Activated T-cell treated with anti-CD3 and anti-CD28 coated beads, Interleukin-2, amount 50 U/mL, for 72 hours (primary cell): Measurements from ENCODE around the gene RNF214. TPM values are rescaled to one million over a fixed set of nuclear protein-coding genes. Genes with fewer than 3 reads are reported as not detected.
"Not testable (repeated sequence)": the region's sequence is repeated elsewhere in the genome, so short reads cannot be mapped to it uniquely, and the experiment has no call there.

Experiments
- ATAC-seq, 2 donors: fragments of 150-1000 bp; cut with Tn5 transposase; replicated peaks in 1 of 2; 2 replicates each; pipeline ENCODE4 v1.10.0; 2021; ENCODE audit warnings: moderate library complexity in 2 of 2, mild to moderate bottlenecking in 1 of 2
- DNase-seq, 2 donors: peaks; one replicate each; pipeline ENCODE4 v3.0.0; 2021 to 2022; ENCODE audit warnings: mixed read lengths in 1 of 2
- H3K27ac Mint-ChIP-seq: one replicate; pipeline ENCODE4 v1.8.0; 2022; ENCODE audit warnings: mild to moderate bottlenecking, moderate library complexity, mixed read lengths
- H3K27me3 Mint-ChIP-seq: one replicate; pipeline ENCODE4 v1.8.0; 2022; ENCODE audit warnings: low read depth, mixed read lengths
- H3K36me3 Mint-ChIP-seq, 2 donors: one replicate each; pipeline ENCODE4 v1.8.0; 2022; ENCODE audit warnings: mixed read lengths in 2 of 2, mild to moderate bottlenecking in 1 of 2; ENCODE audit not compliant: insufficient read depth in 2 of 2
- H3K4me1 Mint-ChIP-seq: one replicate; pipeline ENCODE4 v1.8.0; 2022; ENCODE audit warnings: low read depth, mixed read lengths
- H3K4me3 Mint-ChIP-seq, 2 donors: one replicate each; pipeline ENCODE4 v1.8.0; 2022; ENCODE audit warnings: mild to moderate bottlenecking in 2 of 2, mixed read lengths in 2 of 2, moderate library complexity in 2 of 2
- H3K9me3 Mint-ChIP-seq, 2 donors: one replicate each; pipeline ENCODE4 v1.8.0; 2022; ENCODE audit warnings: mixed read lengths in 2 of 2
- total RNA-seq, 2 donors: library from RNA; stranded (reverse); gene quantifications; one replicate each; pipeline ENCODE4 v1.2.3, GENCODE V29; 2022

RNF214 gene
- total RNA-seq, 2 donors from 2014 or later, result 30.7 to 33.5 TPM

DNA sequence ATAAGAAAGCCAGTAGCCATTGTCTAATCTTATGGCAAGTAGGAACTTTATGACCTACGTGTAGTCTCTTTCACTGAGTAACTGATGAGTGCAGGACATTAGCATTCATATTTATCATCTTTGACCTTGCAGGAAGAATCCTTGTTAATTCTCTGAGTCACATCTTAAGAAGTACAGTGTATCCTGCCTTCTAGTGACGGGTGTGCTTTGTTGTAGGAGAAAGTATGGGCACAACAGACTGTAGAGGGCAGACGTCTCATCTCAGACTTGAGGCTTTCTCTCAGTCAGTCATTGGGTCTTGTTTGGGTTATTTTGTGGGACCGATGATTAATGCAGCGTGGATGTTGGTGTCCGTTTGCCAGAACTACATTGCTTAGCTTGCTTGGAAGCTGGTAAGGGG lies 6.8 kb downstream of the RNF214 start:
- Mint-ChIP-seq H3K27me3 (no peaks in the 10 kb centered on the region), H3K4me1 (peaks cover 2% of the 10 kb centered on the region), H3K27ac (no peak overlapping the region), H3K9me3 (no peaks in the 10 kb centered on the region), H3K36me3 (peaks cover 1 to 7% of the 10 kb centered on the region in 2 donors), H3K4me3 (no peak overlapping the region)
- ATAC-seq (no peak), DNase-seq (no peak)

DNA sequence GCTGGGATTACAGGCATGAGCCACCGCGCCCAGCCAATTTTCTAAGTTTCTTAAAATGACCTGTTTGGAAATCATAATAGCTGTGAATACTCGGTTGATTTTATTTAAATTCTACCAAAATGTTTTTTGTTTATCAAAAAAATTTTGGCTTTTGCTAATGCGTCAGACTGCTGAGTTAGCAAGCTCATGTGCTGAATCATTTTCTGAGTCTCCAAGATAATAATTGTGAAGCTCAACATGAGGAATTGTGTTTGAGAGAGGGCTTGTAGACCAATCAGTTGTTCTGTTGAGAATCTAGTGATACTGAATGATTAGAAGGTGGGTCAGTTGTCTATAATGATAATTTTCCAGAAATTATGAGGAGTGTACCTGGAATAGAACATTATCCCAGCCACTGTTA lies 15.9 kb downstream of the RNF214 start:
- no peak overlapping the region for H3K27ac Mint-ChIP-seq
- H3K27me3 Mint-ChIP-seq, result no peaks in the 10 kb centered on the region
- H3K4me1 Mint-ChIP-seq, result no peaks in the 10 kb centered on the region
- no peaks in the 10 kb centered on the region for H3K9me3 Mint-ChIP-seq
- no peak for ATAC-seq
- H3K4me3 Mint-ChIP-seq, result no peak overlapping the region
- no peak for DNase-seq
- H3K36me3 Mint-ChIP-seq, result peaks cover 2 to 17% of the 10 kb centered on the region in 2 donors

DNA sequence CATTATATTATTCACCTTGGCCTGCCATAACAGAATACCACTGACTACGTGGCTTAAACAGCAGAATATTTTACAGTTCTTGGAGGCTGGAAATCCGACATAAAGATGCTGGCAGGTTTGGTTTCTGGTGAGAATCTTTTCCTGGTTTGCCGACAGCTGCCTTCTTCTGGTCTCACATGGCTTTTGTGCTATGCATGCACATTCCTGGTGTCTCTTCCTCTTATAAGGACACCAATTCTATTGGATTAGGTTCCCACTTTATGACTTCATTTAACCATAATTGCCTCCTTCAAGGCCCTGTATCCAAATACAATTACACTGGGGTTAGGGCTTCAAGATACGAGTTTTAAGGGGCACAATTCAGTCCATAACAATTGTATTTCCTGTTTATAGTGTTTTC lies 17.1 kb downstream of the RNF214 start:
- Mint-ChIP-seq H3K4me1 (no peaks in the 10 kb centered on the region), H3K27ac (no peak overlapping the region), H3K4me3 (no peak overlapping the region), H3K9me3 (no peaks in the 10 kb centered on the region), H3K36me3 (peaks cover 0 to 17% of the 10 kb centered on the region in 2 donors), H3K27me3 (no peaks in the 10 kb centered on the region)
- DNase-seq (no peak), ATAC-seq (no peak)

DNA sequence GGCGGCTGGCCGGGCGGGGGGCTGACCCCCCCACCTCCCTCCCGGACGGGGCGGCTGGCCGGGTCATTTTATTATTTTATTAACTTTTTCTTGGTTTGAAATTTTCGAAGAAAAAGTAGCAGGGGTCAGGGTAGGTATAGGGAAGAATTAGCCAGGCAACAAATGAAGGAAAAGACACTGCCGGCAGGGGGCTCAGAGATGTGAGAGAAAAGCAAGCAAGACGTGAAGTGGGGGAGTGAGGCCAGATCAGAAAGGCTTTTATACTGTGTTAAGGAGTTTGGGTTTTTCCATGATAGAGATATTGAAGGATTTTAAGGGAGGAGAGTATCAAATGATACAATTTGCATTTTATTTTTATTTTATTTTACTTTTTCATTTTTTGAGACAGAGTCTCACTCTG lies 19.0 kb downstream of the RNF214 start:
- peaks cover 3% of the 10 kb centered on the region for H3K4me1 Mint-ChIP-seq
- H3K4me3 Mint-ChIP-seq, result no peak overlapping the region
- H3K27me3 Mint-ChIP-seq, result no peaks in the 10 kb centered on the region
- ATAC-seq, result no peak
- DNase-seq, result no peak
- no peaks in the 10 kb centered on the region for H3K9me3 Mint-ChIP-seq
- H3K27ac Mint-ChIP-seq, result no peak overlapping the region
- peaks cover 0 to 9% of the 10 kb centered on the region in 2 donors for H3K36me3 Mint-ChIP-seq

DNA sequence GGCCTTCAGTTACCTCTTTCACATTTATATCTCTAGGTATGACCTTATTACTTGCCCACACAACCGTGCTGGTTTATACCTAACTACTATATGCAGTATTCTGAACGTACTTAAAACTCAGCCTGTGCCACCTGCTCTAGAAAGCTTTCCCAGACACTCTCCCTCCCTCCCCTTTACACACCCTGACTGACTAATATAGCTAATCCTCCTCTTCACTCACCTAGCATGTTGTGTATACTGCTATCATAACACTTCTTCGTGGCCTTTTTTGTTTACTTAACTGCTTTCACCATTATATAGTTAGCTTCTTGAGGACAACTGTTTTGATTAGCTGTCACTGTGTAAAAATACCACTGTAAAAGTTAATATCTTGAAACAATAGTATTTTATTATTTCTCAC lies 23.5 kb downstream of the RNF214 start:
- Mint-ChIP-seq H3K27ac (peak overlapping the region; percentile 23), H3K27me3 (no peaks in the 10 kb centered on the region), H3K36me3 (peaks cover 0 to 7% of the 10 kb centered on the region in 2 donors), H3K4me3 (no peak overlapping the region), H3K4me1 (peaks cover 5% of the 10 kb centered on the region), H3K9me3 (no peaks in the 10 kb centered on the region)
- DNase-seq (no peak), ATAC-seq (no peak)

DNA sequence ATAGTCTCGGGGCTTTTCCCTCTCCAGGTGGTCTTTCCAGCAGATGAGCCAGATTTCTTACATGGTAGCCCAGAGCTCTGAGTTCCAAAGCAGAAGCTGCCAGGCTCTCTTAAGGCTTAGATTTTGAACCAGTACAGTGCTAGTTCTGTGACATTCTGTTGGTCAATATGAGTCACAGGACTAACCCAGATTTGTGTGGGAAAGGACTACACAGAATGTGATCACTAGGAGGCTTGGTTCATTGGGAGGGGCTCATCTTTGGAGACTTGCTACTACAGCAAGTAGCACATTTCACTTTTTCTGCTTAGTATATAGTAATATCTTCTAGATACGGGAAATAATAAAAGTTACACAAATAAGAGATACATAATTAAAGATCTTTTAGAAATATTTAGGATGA lies 24.1 kb downstream of the RNF214 start:
- ATAC-seq, result peak in 1 of 2 donors; percentile 39
- DNase-seq, result no peak
- Mint-ChIP-seq H3K4me1 (peaks cover 5% of the 10 kb centered on the region), H3K9me3 (no peaks in the 10 kb centered on the region), H3K36me3 (peaks cover 0 to 6% of the 10 kb centered on the region in 2 donors), H3K4me3 (no peak overlapping the region), H3K27me3 (no peaks in the 10 kb centered on the region), H3K27ac (no peak overlapping the region)

DNA sequence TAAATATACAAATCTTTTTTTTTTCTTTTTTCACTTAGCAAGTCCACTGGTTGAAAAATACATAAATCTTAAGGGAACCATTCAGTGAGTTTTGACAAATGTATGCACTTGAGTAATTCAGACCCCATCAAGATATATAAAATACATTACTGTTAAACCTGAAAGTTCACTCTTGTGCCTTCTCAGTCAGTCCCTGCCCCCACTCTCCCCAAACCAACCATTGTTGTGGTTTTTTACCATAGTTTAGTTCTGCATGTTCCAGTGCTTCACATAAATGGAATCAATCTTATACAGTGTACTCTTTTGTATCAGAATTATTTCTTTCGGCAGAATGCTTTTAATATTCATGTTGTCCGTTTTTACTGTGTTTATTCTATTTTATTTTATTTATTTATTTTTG lies 26.1 kb downstream of the RNF214 start:
- Mint-ChIP-seq H3K27me3 (no peaks in the 10 kb centered on the region), H3K27ac (no peak overlapping the region), H3K4me3 (no peak overlapping the region), H3K4me1 (peaks cover 5% of the 10 kb centered on the region), H3K9me3 (no peaks in the 10 kb centered on the region), H3K36me3 (peaks cover 0 to 10% of the 10 kb centered on the region in 2 donors)
- ATAC-seq, result no peak
- DNase-seq, result no peak

DNA sequence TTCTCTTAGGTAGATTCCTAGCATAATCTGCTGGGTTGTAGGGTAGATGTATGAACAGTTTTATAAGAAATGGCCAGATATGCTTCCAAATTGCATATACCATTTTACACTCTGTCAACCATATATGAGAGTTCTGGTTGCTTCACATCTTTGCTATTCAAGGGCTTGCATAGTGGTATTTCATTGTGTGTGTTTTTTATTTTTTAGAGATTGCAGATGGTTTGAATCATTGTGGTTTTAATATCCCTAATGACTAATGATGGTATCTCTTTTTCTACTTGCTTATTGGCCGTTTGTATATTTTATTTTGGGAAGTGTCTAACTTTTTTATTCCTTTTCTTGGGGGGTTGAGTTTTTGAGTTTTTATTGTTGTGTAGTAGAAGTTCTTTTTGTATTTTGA lies 26.9 kb downstream of the RNF214 start:
- Mint-ChIP-seq H3K9me3 (no peaks in the 10 kb centered on the region), H3K4me1 (peaks cover 5% of the 10 kb centered on the region), H3K27me3 (no peaks in the 10 kb centered on the region), H3K27ac (no peak overlapping the region), H3K36me3 (peaks cover 0 to 8% of the 10 kb centered on the region in 2 donors), H3K4me3 (no peak overlapping the region)
- DNase-seq (no peak), ATAC-seq (no peak)

DNA sequence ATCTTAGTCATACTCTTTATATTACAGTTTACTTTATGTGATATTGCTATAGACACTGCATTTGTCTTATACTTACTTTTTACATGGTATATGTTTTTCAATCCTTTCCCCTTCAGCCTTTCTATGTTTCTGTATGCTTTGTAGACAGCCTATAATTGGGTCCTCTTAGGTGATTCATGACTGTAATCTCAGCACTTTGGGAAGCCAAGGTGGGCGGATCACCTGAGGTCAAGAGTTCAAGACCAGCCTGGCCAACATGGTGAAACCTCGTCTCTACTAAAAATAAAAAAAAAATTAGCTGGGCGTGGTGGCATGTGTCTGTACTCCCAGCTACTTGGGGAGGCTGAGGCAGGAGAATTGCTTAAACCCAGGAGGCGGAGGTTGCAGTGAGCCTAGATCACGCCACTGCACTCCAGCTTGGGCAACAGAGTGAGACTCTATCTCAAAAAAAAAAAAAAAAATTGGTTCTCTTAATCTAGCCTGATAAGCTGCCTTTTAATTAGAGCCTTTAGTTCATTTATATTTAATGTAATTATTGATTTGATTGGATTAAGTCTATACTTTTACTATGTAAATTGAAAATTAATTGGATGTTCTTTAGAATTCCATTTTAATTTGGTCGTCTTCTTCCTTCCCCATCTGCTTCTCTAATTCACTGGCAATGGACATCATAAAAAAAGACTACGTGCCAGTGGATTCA lies 32.3 kb downstream of the RNF214 start:
- DNase-seq, H3K4me1 Mint-ChIP-seq, H3K36me3 Mint-ChIP-seq, H3K9me3 Mint-ChIP-seq, H3K27ac Mint-ChIP-seq, ATAC-seq, H3K4me3 Mint-ChIP-seq, H3K27me3 Mint-ChIP-seq: not testable (repeated sequence)

DNA sequence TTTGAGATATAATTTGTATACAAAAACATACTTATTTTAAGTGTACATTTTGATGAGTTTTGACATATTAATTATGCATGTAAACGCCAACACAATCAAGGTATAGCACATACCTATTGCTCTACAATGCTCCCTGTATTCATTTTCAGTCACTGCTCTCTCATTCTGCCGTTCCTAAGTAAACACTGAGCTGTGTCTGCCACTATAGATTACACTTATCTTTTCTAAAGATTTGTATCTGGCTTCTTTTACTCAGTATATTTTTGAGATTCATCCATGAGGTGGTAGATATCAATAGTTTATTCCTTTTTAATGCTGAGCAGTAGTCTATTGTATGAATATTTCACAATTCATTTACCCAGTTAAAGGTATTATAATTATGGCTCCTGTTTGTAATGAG lies 33.3 kb downstream of the RNF214 start:
- no peak for ATAC-seq
- Mint-ChIP-seq H3K4me3 (no peak overlapping the region), H3K27me3 (no peaks in the 10 kb centered on the region), H3K4me1 (no peaks in the 10 kb centered on the region), H3K9me3 (no peaks in the 10 kb centered on the region), H3K36me3 (peaks cover 1 to 4% of the 10 kb centered on the region in 2 donors), H3K27ac (no peak overlapping the region)
- no peak for DNase-seq

DNA sequence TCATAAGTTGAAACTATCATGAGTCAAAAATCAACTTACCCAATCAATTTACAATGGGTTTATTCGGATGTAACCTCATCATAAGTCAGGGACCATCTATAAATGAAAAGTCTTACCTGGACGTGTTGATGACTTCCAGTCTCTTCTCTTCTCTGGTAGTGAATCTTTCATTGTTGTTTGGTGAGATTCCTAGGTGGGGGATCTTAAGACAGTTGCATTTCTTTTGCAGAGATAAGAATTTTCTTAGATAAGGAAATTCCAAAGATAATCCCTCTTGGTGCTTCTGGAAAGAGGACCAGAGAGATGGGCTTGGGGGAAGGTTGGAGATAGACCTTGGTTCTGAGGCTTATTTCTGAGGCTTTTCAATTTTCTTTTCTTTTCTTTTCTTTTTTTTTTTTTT lies 37.4 kb downstream of the RNF214 start:
- DNase-seq, result no peak
- peaks cover 3 to 7% of the 10 kb centered on the region in 2 donors for H3K36me3 Mint-ChIP-seq
- no peaks in the 10 kb centered on the region for H3K4me1 Mint-ChIP-seq
- no peak overlapping the region for H3K27ac Mint-ChIP-seq
- H3K4me3 Mint-ChIP-seq, result no peak overlapping the region
- ATAC-seq, result no peak
- H3K9me3 Mint-ChIP-seq, result peaks cover 0 to 1% of the 10 kb centered on the region in 2 donors
- H3K27me3 Mint-ChIP-seq, result no peaks in the 10 kb centered on the region

DNA sequence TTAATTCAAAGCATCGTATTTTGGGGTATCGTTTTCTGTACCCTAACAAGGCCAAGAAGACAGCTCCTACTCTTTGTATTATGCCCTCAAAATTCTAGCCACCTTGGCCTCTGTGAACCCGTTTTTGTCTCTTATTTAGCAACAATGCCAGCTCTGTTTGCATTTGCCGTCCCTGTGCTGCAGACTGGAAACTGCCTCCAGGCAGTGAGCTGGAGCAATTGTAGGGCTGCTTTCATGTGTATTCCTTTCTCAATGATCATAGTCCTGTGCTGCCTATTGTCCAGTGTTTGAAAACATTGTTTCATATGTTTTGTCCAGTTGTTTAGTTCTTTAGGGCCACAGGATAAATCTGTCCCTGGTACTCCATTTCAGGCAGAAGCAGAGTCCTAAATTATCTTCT lies 38.7 kb downstream of the RNF214 start:
- no peak overlapping the region for H3K27ac Mint-ChIP-seq
- H3K36me3 Mint-ChIP-seq, result peaks cover 3 to 11% of the 10 kb centered on the region in 2 donors
- DNase-seq (no peak), ATAC-seq (no peak)
- H3K4me1 Mint-ChIP-seq, result peaks cover 5% of the 10 kb centered on the region
- no peak overlapping the region for H3K4me3 Mint-ChIP-seq
- H3K9me3 Mint-ChIP-seq, result peaks cover 0 to 1% of the 10 kb centered on the region in 2 donors
- no peaks in the 10 kb centered on the region for H3K27me3 Mint-ChIP-seq

DNA sequence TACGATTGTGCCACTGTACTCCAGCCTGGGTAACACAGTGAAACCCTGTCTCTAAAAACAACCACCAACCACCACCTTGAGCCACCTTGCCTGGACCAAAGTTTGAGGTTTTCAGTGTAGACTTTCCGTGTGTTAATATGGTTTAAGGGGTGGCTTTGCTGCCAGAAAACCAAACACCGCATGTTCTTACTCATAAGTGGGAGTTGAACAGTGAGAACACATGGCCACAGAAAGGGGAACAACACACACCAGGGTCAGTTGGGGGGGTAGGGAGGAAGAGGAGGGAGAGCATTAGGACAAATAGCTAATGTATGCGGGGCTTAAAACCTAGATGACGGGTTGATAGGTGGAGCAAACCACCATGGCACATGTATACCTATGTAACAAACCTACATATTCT lies 39.7 kb downstream of the RNF214 start:
- H3K9me3 Mint-ChIP-seq, H3K27ac Mint-ChIP-seq, H3K27me3 Mint-ChIP-seq, ATAC-seq, H3K4me3 Mint-ChIP-seq, DNase-seq, H3K4me1 Mint-ChIP-seq: not testable (repeated sequence)
- H3K36me3 Mint-ChIP-seq, result peaks cover 2 to 11% of the 10 kb centered on the region in 2 donors
